ENCODE measurements around the gene MITF. TPM values are rescaled to one million over a fixed set of nuclear protein-coding genes. Genes with fewer than 3 reads are reported as not detected.
"Not testable (repeated sequence)": the region's sequence is repeated elsewhere in the genome, so short reads cannot be mapped to it uniquely, and the experiment has no call there.

MITF gene
- polyA plus RNA-seq, 3 donors: 41.0 to 47.7 (median 44.7) TPM

DNA sequence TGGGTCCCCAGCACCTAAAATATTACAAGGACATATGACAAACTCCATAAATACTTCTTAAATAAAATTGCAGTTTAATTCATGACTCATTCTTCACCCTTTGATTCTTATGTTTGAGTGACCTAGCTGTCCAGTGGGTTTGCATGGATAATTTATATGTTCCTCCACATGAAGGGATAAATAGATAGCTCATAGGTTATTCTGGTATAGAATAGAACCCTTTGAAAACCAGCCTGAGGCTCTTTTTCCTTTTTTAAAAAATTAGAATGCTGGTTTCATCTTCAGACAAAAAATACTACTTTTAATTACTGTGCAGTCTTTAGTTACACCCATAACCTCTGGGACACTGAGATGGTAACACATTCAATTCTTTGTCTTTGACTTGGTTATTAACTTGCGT, 163.1 kb downstream of the MITF start:
- no peak for DNase-seq (ENCODE audit: low read depth in 3 of 3, low spot score in 2 of 3)

DNA sequence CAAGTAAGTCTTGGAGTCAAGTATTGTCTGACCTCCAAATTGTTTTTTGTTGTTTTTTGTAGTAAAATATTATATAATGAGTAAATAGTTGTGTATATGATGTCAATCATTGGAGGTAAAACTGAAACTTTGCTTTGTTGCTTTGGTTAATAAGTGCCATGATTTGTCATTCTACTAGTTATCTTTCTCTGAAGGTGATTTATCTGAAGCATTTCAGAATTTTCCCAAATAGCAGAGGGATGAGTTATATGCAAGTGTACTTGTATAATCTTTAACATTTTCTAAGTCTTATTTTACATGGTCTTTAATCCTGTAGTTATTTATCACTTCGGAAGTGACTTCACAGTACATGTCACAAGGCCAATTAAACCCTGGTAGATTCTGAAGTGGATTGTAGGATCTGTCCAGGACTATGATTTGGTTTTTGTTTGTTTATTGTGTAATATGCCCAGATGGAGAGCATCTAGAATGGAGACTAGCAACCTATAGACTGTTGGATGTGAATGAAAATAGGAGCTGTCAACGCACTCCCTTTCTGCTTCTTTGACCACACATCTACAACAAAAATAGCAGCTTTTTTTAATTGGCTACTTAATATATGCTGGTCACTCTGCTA, 167.2 kb downstream of the MITF start:
- DNase-seq (ENCODE audit: low read depth in 3 of 3, low spot score in 2 of 3): no peak

- DNase-seq (ENCODE audit: low read depth in 3 of 3, low spot score in 2 of 3): no peak
These were observed 168.3 kb downstream of the MITF start for GRCh38 chr3:69907554-69907953.

- DNase-seq (ENCODE audit: low read depth in 3 of 3, low spot score in 2 of 3): not testable (repeated sequence)
These were observed 170.6 kb downstream of the MITF start for GRCh38 chr3:69909859-69910258.

DNA sequence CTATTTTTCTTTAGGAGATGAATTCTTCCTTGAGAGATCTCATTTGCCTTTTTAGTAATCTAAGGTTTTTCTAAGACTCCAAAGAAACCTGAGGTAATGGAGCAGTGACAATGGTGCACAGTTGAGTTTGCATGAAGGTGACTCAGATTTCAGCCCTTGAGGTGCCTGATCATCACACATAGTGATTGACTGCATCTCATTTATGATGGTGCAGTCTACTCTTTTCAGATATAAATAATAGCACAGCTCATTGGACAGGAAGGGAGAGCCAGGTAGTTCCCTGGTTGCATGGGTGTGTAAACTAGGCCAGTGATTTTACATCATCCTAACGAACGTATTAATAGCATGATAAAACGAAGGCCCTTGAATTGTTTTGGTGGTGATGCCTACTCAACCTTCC, 174.2 kb downstream of the MITF start:
- DNase-seq (ENCODE audit: low read depth in 3 of 3, low spot score in 2 of 3): no peak

GRCh38 chr3:69914395-69914794, 175.1 kb downstream of the MITF start:
- no peak for DNase-seq (ENCODE audit: low read depth in 3 of 3, low spot score in 2 of 3)

GRCh38 chr3:69915726-69916125, 176.5 kb downstream of the MITF start:
- DNase-seq (ENCODE audit: low read depth in 3 of 3, low spot score in 2 of 3): no peak

DNA sequence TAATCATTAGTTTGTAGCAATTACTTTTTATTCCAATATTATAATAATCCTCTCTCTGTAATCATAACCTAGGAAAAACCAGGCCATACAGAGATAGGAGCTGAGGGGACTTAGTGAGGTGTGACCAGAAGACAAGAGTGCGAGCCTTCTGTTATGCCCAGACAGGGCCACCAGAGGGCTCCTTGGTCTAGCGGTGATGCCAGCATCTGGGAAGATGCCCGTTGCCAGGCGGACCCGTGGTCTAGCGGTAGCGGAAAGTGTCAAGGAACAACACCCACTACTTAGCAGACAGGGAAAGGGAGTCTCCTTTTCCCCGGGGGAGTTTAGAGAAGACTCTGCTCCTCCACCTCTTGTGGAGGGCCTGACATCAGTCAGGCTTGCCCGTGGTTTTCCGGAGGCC, 180.7 kb downstream of the MITF start:
- DNase-seq (ENCODE audit: low read depth in 3 of 3, low spot score in 2 of 3): not testable (repeated sequence)

DNA sequence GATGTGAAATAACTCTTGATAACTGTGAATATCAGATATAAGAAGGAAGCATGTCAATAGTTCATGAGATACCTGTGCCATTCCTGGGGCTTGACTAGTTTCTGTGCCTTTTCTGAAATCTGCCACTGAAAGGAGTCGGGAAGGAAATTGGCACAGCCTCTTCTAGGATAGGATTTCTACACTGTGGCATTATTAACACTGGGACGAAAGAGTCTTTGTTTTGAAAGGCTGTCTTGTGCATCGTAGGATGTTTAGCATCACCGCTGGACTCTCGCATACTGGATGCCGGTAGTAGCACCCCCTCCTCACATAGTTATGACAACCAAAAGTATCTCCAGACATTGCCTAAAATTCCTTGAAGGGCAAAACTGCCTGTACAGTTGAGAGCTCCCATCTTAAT, 182.4 kb downstream of the MITF start:
- no peak for DNase-seq (ENCODE audit: low read depth in 3 of 3, low spot score in 2 of 3)

DNA sequence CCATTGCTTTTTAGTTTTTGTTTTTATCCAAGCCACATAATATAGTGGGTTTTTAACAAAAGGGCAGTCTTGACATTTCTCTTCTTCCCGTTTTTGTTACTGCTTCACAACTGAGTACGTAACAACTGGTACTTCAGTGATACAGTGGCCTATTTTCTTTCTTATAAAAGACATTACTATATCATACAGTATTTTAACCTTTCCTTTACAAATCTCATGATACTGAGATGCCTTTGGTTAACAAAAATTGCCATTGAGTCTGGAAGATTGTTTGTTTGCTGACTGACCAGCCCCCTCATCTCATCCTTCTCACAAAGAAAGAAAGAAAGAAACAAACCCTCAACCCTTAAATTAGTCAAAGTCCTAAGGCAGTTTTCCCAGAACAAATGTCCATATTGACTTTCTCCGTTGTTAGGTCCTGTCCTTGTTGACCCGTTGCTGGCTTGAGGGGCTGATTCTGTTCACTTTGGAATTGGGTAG, 183.3 kb downstream of the MITF start:
- no peak for DNase-seq (ENCODE audit: low read depth in 3 of 3, low spot score in 2 of 3)

DNA sequence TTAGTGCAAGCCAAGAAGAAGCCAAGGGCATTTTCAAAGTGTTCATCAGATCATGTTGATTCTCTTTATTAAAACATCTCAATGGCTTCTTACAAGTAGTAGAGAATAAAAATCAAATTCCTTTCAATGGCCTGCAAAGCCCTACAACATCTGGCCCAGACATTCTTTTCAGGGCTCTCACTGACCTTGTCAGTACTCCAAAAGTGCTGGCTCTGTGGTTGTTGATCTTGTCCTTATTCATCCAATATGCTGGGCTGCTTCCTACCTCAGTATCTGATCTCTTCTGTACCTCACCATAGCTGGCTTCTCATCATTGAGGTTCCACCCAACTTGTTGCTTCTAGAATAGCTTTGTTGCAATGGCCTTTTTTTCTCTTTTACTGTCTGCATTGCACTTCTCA, 186.2 kb downstream of the MITF start:
- no peak for DNase-seq (ENCODE audit: low read depth in 3 of 3, low spot score in 2 of 3)

GRCh38 chr3:69926385-69926784, 187.1 kb downstream of the MITF start:
- no peak for DNase-seq (ENCODE audit: low read depth in 3 of 3, low spot score in 2 of 3)

- no peak for DNase-seq (ENCODE audit: low read depth in 3 of 3, low spot score in 2 of 3)
These were observed 188.3 kb downstream of the MITF start for GRCh38 chr3:69927571-69927970.

- no peak for DNase-seq (ENCODE audit: low read depth in 3 of 3, low spot score in 2 of 3)
These were observed 189.8 kb downstream of the MITF start for GRCh38 chr3:69929019-69929418.

GRCh38 chr3:69930564-69930963, 191.3 kb downstream of the MITF start:
- no peak for DNase-seq (ENCODE audit: low read depth in 3 of 3, low spot score in 2 of 3)

GRCh38 chr3:69932087-69932486, 192.8 kb downstream of the MITF start:
- no peak for DNase-seq (ENCODE audit: low read depth in 3 of 3, low spot score in 2 of 3)

GRCh38 chr3:69932501-69932900, 193.2 kb downstream of the MITF start:
- DNase-seq (ENCODE audit: low read depth in 3 of 3, low spot score in 2 of 3): no peak

- DNase-seq (ENCODE audit: low read depth in 3 of 3, low spot score in 2 of 3): no peak
These were observed 195.1 kb downstream of the MITF start for GRCh38 chr3:69934398-69934797.

DNA sequence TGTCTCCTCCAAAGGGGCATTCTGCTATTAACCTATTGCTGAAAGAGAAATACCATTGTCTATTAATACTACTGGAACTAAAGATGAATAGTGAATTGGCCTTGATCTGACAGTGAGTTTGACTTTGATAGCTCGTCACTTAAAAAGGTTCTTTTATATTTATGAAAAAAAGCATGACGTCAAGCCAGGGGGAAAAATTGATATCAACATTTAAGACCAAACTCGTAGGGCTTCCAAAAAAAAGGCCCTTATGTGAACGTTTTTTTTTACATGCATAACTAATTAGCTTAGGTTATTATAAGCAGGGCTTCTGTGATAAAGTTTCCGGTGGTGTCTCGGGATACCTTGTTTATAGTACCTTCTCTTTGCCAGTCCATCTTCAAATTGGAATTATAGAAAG, 197.0 kb downstream of the MITF start:
- DNase-seq (ENCODE audit: low read depth in 3 of 3, low spot score in 2 of 3): no peak

GRCh38 chr3:69938061-69938460, 198.8 kb downstream of the MITF start:
- no peak for DNase-seq (ENCODE audit: low read depth in 3 of 3, low spot score in 2 of 3)

- DNase-seq (ENCODE audit: low read depth in 3 of 3, low spot score in 2 of 3): no peak
These were observed 199.7 kb downstream of the MITF start for GRCh38 chr3:69938931-69939330.

DNA sequence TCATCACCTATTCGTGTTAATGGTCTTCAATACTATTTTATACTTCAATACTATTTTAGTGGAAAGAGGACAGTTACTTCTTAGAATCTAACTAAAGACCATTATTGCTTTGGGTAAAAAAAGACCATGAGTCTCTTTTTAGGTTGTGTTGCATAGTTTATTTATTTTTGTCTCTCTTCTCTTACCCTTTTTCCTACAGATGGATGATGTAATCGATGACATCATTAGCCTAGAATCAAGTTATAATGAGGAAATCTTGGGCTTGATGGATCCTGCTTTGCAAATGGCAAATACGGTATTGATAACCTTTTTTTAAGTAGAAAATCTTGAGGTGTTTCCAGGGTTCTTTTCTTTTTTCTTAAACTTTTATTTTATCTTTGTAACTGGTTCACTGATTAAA, 201.8 kb downstream of the MITF start:
- no peak for DNase-seq (ENCODE audit: low read depth in 3 of 3, low spot score in 2 of 3)
